22Rv1 (cell line): ENCODE data around the gene PAPOLA.

ENCODE experiments used
- H3K27ac ChIP-seq: fragments of 450-650 bp; 2 replicates; pipeline ENCODE4 v1.5.1; 2017
- ZFX ChIP-seq: fragments of 450-650 bp; IDR thresholded peaks from 2 replicates; pipeline ENCODE4 v1.6.1; 2017; ENCODE audit warnings: antibody characterized with exemption, borderline replicate concordance
- TF ChIP-seq, protein P1 (sequence below): fragments of 450-650 bp; IDR thresholded peaks from 2 replicates; pipeline ENCODE4 v1.5.1; 2017; ENCODE audit warnings: mild to moderate bottlenecking

Gene PAPOLA

GRCh38 chr14:96584907-96585671 lies 82.9 kb downstream of the PAPOLA start:
- no peak for TF ChIP-seq ZFX
- TF ChIP-seq, protein P1, sequence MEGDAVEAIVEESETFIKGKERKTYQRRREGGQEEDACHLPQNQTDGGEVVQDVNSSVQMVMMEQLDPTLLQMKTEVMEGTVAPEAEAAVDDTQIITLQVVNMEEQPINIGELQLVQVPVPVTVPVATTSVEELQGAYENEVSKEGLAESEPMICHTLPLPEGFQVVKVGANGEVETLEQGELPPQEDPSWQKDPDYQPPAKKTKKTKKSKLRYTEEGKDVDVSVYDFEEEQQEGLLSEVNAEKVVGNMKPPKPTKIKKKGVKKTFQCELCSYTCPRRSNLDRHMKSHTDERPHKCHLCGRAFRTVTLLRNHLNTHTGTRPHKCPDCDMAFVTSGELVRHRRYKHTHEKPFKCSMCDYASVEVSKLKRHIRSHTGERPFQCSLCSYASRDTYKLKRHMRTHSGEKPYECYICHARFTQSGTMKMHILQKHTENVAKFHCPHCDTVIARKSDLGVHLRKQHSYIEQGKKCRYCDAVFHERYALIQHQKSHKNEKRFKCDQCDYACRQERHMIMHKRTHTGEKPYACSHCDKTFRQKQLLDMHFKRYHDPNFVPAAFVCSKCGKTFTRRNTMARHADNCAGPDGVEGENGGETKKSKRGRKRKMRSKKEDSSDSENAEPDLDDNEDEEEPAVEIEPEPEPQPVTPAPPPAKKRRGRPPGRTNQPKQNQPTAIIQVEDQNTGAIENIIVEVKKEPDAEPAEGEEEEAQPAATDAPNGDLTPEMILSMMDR = no peak
- no peak overlapping the region for H3K27ac ChIP-seq

DNA sequence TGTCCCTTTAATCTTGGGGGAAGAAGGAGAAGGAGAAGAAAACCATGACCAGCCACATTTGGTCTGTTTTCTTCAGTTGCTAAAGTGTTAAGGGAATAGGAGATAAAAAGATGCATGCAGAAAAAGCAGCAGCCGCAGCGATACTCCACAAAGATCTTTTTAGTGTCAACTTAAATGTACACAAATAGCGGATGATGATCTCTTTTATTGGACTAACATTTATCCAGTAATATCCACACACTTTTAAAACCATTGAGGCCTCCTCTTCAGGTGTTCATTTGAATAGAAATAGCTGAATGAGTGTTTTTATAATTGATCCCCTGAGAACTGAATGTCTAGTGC lies 83.5 kb downstream of the PAPOLA start:
- TF ChIP-seq ZFX = no peak
- TF ChIP-seq, protein P1 = no peak
- no peak overlapping the region for H3K27ac ChIP-seq

DNA sequence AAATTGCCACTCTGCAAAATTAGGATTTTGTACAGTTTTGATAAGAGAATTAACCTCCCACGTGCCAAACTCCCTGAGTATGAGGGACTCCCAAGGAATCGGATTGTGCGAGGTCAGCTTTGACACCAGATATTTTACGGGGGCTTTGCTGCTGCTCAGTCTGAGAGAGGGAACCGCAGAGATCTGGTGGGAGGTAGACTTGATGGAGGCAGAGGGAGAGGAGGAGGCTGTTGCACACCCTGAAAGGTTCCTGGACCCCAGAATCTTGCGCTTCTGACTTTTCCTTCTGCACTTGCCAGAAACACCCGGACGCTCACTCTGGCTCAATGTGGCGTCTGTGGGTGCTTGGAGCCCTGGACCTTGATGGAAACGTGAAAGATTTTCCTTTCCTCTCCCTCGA lies 83.9 kb downstream of the PAPOLA start:
- TF ChIP-seq ZFX = no peak
- TF ChIP-seq, protein P1 = no peak

DNA sequence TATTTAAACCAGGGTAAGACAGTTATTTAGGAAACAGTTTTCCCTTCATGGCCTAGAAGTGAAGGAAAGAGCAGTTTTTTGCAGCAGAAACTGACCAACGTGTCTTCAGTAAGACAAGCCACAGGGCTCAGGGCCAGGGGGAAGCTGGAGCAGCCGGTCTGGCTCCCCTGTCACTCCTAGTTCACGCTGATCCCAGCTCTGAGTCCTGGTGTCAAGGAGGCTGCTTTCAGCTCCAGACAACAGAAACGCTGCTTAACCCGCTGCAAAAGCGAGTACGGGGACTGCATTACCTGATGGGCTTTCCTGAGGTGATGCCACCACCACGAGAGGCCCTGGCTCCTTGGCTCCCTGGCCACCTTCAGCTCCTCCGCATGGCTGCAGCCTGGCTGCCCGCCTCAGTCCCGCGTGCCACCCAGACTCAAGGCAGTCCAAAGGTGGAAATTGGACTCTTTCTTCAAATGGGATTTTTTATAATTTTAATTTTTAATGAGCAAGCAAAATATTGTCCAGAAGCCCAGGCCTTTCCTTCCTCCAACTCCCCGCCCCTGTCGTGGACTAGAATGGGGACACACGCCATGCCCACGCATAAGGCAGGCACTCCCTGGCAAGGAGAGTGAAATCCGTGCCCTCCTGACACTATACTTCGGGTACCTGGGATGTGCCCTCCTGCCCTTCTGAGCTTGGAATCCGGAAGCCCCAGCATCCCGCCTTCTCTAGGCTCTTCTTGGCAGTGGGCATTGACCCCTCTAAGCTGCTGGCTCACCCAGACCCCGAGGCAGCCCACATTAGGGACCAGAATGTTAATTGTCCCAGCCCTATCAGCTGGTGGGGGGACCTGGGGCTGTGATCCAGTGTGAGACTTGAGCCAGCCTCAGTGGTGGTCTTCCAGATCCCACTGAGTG lies 85.0 kb downstream of the PAPOLA start:
- TF ChIP-seq, protein P1 = no peak
- TF ChIP-seq ZFX = no peak
- H3K27ac ChIP-seq = no peak overlapping the region

More for the DNA sequence above, 83.9 kb downstream of the PAPOLA start:
- H3K27ac ChIP-seq = no peak overlapping the region

GRCh38 chr14:96587823-96588385 lies 85.7 kb downstream of the PAPOLA start:
- no peak overlapping the region for H3K27ac ChIP-seq
- TF ChIP-seq ZFX = no peak
- TF ChIP-seq, protein P1 = no peak

DNA sequence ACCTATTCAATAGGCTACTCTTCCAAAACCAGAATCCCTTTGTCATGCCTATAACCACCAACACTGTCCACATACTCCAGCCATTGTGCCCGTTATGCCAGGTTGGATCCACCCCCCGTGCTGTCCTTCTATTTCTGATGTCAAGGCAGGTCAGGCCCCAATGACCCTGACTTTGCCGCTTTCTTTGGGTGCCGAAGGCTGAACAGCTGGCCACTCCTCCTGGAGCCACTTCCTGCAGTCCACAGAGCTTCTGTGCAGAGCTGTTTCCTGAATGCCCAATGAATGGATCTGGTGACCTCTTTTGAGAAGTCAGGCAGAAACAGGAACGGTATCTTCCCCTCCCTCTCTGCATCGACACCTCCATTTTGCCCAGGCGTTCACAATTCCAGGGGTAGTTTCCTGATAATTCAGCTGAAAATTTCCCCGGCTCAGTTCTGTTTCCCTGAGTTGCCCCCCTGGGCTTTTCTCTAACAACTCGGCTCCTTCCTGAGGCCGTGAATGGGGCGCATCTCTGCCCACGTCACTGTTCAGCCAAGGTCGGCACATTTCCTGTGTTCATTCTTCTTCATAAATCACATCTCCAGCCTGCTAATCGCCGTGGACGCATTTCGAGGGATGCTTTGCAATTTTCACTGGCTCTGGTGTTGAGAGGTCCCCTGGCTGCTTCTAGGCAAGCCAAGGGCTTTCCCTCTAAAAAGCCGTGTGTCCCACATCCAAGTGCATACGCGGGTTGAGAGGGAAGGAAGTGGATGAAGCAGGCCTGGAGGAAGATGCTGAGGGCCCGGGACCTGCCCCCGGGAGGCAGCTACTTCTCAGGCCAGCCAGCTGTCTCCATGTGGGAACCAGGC lies 86.5 kb downstream of the PAPOLA start:
- H3K27ac ChIP-seq = no peak overlapping the region
- no peak for TF ChIP-seq ZFX
- TF ChIP-seq, protein P1 = no peak
